ENCODE results near the gene LCN10.

The LCN10 gene

DNA sequence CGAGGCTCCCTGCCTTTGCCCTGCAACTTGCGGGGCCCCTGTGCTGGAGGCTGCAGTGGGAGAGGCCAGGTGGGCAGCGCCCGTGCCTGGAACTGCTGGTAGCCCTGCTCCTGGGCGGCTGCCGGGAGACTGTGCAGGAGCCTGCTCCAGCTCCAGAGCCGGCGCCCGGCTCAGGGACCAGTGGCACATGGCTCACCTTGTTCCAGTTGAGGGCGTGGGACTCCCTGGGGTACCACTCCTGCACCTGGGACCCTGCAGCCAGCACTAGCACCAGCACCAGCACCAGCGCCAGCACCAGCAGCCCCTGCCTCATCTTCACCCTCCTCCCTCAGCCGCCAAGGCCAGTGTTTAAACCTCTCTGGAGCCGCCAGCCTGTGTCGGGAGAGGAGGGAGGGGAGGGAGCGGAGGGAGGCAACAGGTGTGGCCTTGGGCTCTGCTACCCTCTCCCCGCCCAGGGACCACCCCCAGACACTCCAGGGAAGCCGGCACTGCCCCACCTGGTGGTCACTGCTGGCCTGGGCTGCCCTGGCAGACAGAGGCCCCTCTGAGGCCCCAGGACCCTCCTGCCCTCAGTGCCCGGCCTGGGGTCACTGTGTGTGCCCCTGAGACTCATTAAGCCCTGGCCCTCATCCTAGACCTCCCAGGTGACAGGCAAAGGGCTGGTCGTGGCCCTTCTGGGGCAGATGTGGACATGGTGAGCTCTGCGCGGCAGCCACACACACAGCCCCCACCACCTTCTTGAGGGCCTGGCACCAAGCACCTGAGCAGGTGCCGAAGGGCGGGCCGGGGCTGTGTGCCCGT is at the start of gene LCN10:
Gene LCN10, minus strand, starts transcription at position 350 of the 801 bp plus-strand sequence. Its CDS starts 37 bp downstream, at position 313.
- no peak within 1 kb of the TSS for H3K27ac ChIP-seq (ENCODE audit: low read length)
- peaks cover 7% of the 10 kb centered on the region for H3K27me3 ChIP-seq (ENCODE audit: insufficient read depth, low read length, poor library complexity)
- H3K36me3 ChIP-seq (ENCODE audit: insufficient read depth, low read length) = no peaks in the 10 kb centered on the region
- H3K4me1 ChIP-seq (ENCODE audit: insufficient read depth, low read length) = peaks cover 4% of the 10 kb centered on the region; the same call in 1 of the 2 replicates
- H3K4me3 ChIP-seq (ENCODE audit: low read depth in 1 of 2, low read length in 2 of 2) = no peak within 1 kb of the TSS
- DNase-seq = no peak
- no peak within 1 kb of the TSS for H3K4me2 ChIP-seq (ENCODE audit: insufficient read depth, low read length)
- no peaks in the 10 kb centered on the region for H3K79me2 ChIP-seq (ENCODE audit: insufficient read depth, low read length)
- no peaks in the 10 kb centered on the region; the same call in 1 of the 2 replicates for H4K20me1 ChIP-seq (ENCODE audit: insufficient read depth, low read length)
- ATAC-seq (ENCODE audit: insufficient read depth, low read depth) = no peak
- TF ChIP-seq, protein P1, sequence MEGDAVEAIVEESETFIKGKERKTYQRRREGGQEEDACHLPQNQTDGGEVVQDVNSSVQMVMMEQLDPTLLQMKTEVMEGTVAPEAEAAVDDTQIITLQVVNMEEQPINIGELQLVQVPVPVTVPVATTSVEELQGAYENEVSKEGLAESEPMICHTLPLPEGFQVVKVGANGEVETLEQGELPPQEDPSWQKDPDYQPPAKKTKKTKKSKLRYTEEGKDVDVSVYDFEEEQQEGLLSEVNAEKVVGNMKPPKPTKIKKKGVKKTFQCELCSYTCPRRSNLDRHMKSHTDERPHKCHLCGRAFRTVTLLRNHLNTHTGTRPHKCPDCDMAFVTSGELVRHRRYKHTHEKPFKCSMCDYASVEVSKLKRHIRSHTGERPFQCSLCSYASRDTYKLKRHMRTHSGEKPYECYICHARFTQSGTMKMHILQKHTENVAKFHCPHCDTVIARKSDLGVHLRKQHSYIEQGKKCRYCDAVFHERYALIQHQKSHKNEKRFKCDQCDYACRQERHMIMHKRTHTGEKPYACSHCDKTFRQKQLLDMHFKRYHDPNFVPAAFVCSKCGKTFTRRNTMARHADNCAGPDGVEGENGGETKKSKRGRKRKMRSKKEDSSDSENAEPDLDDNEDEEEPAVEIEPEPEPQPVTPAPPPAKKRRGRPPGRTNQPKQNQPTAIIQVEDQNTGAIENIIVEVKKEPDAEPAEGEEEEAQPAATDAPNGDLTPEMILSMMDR (IDR thresholded peaks at IDR 0.05; ENCODE audit: borderline replicate concordance, extremely low read depth, low read length, poor library complexity, severe bottlenecking) = no peak
- no peak for TF ChIP-seq EZH2 (IDR thresholded peaks at IDR 0.05; ENCODE audit: borderline replicate concordance, low read depth, low read length, severe bottlenecking)
- no peak within 1 kb of the TSS for H2AFZ ChIP-seq (ENCODE audit: low read depth, low read length)
- H3K9ac ChIP-seq (ENCODE audit: low read depth, low read length) = no peak within 1 kb of the TSS
- H3K9me3 ChIP-seq (ENCODE audit: insufficient read depth, low read length, severe bottlenecking) = no peaks in the 10 kb centered on the region

DNA sequence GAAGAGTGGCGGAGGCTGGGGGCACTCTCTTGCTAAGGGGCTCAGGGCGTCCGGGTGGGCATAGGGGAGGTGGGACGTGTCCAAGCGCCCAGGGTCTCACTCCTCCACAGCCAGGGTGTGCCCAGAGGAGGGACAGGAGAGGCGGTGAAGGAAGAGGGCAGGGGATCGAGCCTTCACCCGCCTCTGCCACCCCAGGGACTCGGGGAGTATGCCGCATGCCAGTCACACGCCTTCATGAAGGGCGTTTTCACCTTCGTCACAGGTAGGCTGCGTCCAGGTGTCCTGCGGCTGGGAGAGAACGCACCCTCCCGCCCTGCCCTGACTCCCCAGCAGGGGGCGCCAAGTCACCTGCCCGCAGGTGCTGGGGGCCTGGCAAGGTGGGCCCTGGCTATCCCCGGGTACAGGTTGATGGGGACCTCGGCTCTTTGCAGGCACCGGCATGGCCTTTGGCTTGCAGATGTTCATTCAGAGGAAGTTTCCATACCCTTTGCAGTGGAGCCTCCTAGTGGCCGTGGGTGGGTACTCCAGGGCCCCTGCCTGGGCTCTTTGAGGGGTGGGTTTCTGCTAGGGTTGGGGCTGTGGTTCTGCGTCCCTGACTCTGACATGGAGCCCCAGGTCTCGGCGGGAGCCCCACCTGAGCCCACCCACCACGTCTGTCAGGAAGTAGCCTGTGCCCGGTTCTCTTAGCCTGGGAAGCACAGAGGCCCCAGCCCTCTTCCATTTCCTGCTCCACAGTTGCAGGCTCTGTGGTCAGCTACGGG is 49.0 kb upstream of the LCN10 start:
- DNase-seq (peak; percentile 59), ATAC-seq (ENCODE audit: insufficient read depth, low read depth) (no peak)
- Histone ChIP-seq H3K4me3 (ENCODE audit: low read depth in 1 of 2, low read length in 2 of 2) (peak overlapping the region; percentile 70 to 92), H3K27ac (ENCODE audit: low read length) (peak overlapping the region; percentile 87), H3K9me3 (ENCODE audit: insufficient read depth, low read length, severe bottlenecking) (no peaks in the 10 kb centered on the region), H4K20me1 (ENCODE audit: insufficient read depth, low read length) (peaks cover 11% of the 10 kb centered on the region; the same call in 1 of the 2 replicates), H3K4me2 (ENCODE audit: insufficient read depth, low read length) (peak overlapping the region; percentile 97), H3K79me2 (ENCODE audit: insufficient read depth, low read length) (peaks cover 4% of the 10 kb centered on the region; the same call in 1 of the 2 replicates), H3K9ac (ENCODE audit: low read depth, low read length) (peak overlapping the region; percentile 90), H2AFZ (ENCODE audit: low read depth, low read length) (peak overlapping the region; percentile 79), H3K27me3 (ENCODE audit: insufficient read depth, low read length, poor library complexity) (no peaks in the 10 kb centered on the region), H3K4me1 (ENCODE audit: insufficient read depth, low read length) (peaks cover 34% of the 10 kb centered on the region), H3K36me3 (ENCODE audit: insufficient read depth, low read length) (peaks cover 8% of the 10 kb centered on the region; the same call in 1 of the 2 replicates)
- TF ChIP-seq EZH2 (IDR thresholded peaks at IDR 0.05; ENCODE audit: borderline replicate concordance, low read depth, low read length, severe bottlenecking) = no peak
- TF ChIP-seq, protein P1 (IDR thresholded peaks at IDR 0.05; ENCODE audit: borderline replicate concordance, extremely low read depth, low read length, poor library complexity, severe bottlenecking) = peak; percentile 79

DNA sequence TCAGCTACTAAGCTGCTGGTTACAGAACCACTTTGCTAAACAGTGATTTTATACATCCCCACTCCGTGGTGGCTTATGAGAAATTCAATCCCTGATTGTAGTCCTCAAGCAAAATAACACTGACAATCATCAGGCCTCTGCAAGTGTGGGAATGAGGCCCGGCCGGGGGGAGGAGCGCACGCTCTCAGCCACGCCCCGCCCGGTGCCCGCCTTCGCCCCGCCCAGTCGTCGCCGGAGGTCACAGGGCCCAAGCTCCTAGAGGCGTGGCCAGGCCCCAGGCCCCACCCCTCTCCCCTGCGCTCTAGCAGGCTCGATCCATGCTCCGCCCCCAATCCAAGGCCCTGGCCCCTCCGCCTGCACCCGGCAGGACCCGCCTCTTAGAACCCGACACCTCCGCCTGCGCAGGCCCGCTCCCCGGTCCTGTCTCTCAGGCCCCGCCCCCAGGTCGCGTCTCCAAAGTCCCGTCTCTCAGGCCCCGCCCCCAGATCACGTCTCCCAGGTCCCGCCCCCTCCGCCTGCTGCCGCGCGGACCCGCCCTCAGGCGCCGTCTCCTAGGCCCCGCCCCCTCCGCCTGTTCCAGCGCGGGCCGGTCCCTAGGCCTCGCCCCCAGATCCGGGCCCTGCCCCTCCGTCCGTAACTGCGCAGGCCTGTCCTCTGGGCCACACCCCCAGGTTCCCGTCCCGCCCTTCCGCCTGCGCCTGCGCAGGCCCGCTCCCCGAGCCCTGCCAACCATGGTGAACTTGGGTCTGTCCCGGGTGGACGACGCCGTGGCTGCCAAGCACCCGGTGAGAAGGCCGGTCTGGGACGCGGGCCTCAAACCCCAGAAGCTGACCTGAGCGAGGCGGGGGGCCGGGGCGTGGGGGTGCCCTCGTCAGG is 48.1 kb upstream of the LCN10 start, which contains the start of gene TMEM141:
Gene TMEM141, plus strand, starts transcription at position 705 of the 876 bp plus-strand sequence. Its CDS starts 27 bp downstream, at position 732.
- peak; percentile 88 for ATAC-seq (ENCODE audit: insufficient read depth, low read depth)
- H3K9ac ChIP-seq (ENCODE audit: low read depth, low read length) = peak within 1 kb of the TSS; percentile 90
- H4K20me1 ChIP-seq (ENCODE audit: insufficient read depth, low read length) = peaks cover 11% of the 10 kb centered on the region; the same call in 1 of the 2 replicates
- peak within 1 kb of the TSS; percentile 87 for H3K27ac ChIP-seq (ENCODE audit: low read length)
- H3K79me2 ChIP-seq (ENCODE audit: insufficient read depth, low read length) = peaks cover 4% of the 10 kb centered on the region; the same call in 1 of the 2 replicates
- peak within 1 kb of the TSS; percentile 70 to 92 for H3K4me3 ChIP-seq (ENCODE audit: low read depth in 1 of 2, low read length in 2 of 2)
- H3K36me3 ChIP-seq (ENCODE audit: insufficient read depth, low read length) = peaks cover 8% of the 10 kb centered on the region; the same call in 1 of the 2 replicates
- H3K4me1 ChIP-seq (ENCODE audit: insufficient read depth, low read length) = peaks cover 34% of the 10 kb centered on the region
- H3K27me3 ChIP-seq (ENCODE audit: insufficient read depth, low read length, poor library complexity) = no peaks in the 10 kb centered on the region
- peak within 1 kb of the TSS; percentile 79 for H2AFZ ChIP-seq (ENCODE audit: low read depth, low read length)
- peak within 1 kb of the TSS; percentile 97 for H3K4me2 ChIP-seq (ENCODE audit: insufficient read depth, low read length)
- no peaks in the 10 kb centered on the region for H3K9me3 ChIP-seq (ENCODE audit: insufficient read depth, low read length, severe bottlenecking)
- TF ChIP-seq EZH2 (IDR thresholded peaks at IDR 0.05; ENCODE audit: borderline replicate concordance, low read depth, low read length, severe bottlenecking) = no peak
- TF ChIP-seq, protein P1 (IDR thresholded peaks at IDR 0.05; ENCODE audit: borderline replicate concordance, extremely low read depth, low read length, poor library complexity, severe bottlenecking) = no peak
- peak; percentile 100 for DNase-seq

All from DND-41 (cell line).